Esophagus muscularis mucosa (tissue), 4 donors: Measurements from ENCODE around the gene SH2B2. TPM values are rescaled to one million over a fixed set of nuclear protein-coding genes. Genes with fewer than 3 reads are reported as not detected.
"Not testable (repeated sequence)": the region's sequence is repeated elsewhere in the genome, so short reads cannot be mapped to it uniquely, and the experiment has no call there.

Source experiments
- DNase-seq: peaks from one replicate; pipeline ENCODE4 v3.0.0-alpha.2; 2017; ENCODE audit errors: extremely low spot score
- H3K27ac ChIP-seq, 4 donors: fragments of 200-600 bp; sonication (generic); replicated peaks in 1 of 4; 1 replicate in 3 of 4; 2 replicates in 1 of 4; pipeline ENCODE4 v1.5.1; 2016 to 2019; ENCODE audit warnings: mild to moderate bottlenecking in 1 of 4
- H3K27me3 ChIP-seq, 4 donors: fragments of 200-600 bp; sonication (generic); one replicate each; pipeline versions ENCODE4 v1.5.1 to v1.6.0; 2016 to 2019
- H3K36me3 ChIP-seq, 4 donors: fragments of 200-600 bp; sonication (generic); one replicate each; pipeline ENCODE4 v1.5.1; 2016 to 2019
- H3K4me1 ChIP-seq, 4 donors: fragments of 200-600 bp; sonication (generic); one replicate each; pipeline ENCODE4 v1.5.1; 2016 to 2019
- H3K4me3 ChIP-seq, 4 donors: fragments of 200-600 bp; sonication (generic); 1 replicate in 2 of 4; 2 replicates in 2 of 4; pipeline ENCODE4 v1.5.1; 2016 to 2019; ENCODE audit warnings: mild to moderate bottlenecking in 4 of 4, moderate library complexity in 1 of 4
- H3K9me3 ChIP-seq, 4 donors: fragments of 200-600 bp; sonication (generic); 1 replicate in 3 of 4; 2 replicates in 1 of 4; pipeline ENCODE4 v1.5.1; 2016 to 2019
- EP300 ChIP-seq: sonication (generic); formaldehyde crosslinking; IDR thresholded peaks from one replicate; pipeline ENCODE4 v1.6.1; 2017; ENCODE audit warnings: antibody characterized with exemption
- POLR2A ChIP-seq: fragments of 450-650 bp; IDR thresholded peaks from one replicate; pipeline ENCODE4 v1.6.1; 2017; ENCODE audit warnings: antibody characterized with exemption, moderate library complexity, mild to moderate bottlenecking, low read depth
- POLR2AphosphoS5 ChIP-seq, 2 donors: sonication (generic); formaldehyde crosslinking; IDR thresholded peaks; one replicate each; pipeline ENCODE4 v1.6.1; 2017; ENCODE audit warnings: antibody characterized with exemption in 2 of 2
- WGBS: methylation state at CpG from one replicate; pipeline ENCODE4 v1.1.5; 2018; 5-methylcytosine and 5-hydroxymethylcytosine counted together
- intact Hi-C: fragments of 100-400 bp; cut with DNase I; formaldehyde crosslinking; loops from one replicate; pipeline ENCODE4 v1.15.1; 2023
- total RNA-seq, 4 donors: library from RNA; depleted of rRNA; stranded (reverse); fragments of >200 nt; gene quantifications; one replicate each; pipeline versions ENCODE4 v1.1.0 to v1.2.1, GENCODE V29; 2016
- TF ChIP-seq, protein P1 (sequence below), 3 experiments: fragments of 200-600 bp in 2 of 3; fragments of 450-650 bp in 1 of 3; sonication (generic) in 2 of 3; IDR thresholded peaks; one replicate each; pipeline ENCODE4 v1.5.1; 2017 to 2019; ENCODE audit warnings: antibody characterized with exemption in 3 of 3, mild to moderate bottlenecking in 2 of 3, moderate library complexity in 1 of 3

Gene SH2B2
- total RNA-seq, 4 donors from 2014 or later: 3.7 to 10.9 (median 8.9) TPM

DNA sequence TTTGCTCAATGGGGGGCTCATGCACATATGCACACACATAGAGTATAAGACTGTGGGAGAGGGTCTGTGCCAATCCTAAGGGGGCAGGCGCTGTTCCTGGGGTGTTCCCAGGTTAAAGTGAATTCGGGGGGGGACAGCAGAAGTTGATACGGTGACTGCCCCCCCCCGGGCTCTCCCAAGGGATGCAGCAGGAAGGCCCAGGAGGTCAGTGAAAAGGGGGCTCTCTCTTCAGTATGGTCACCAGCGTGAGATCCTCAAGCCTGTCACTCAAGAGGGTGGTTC lies 37.2 kb downstream of the SH2B2 start:
- 98% methylated on average over 5 of the region's 5 CpGs for WGBS
- Histone ChIP-seq H3K27me3 (peaks cover 0 to 59% (median 4%) of the 10 kb centered on the region in 4 donors), H3K9me3 (no peaks in the 10 kb centered on the region), H3K36me3 (no peaks in the 10 kb centered on the region), H3K27ac (no peak overlapping the region), H3K4me1 (peaks cover 6 to 16% (median 10%) of the 10 kb centered on the region in 4 donors), H3K4me3 (no peak overlapping the region)
- no peak for TF ChIP-seq POLR2A
- TF ChIP-seq, protein P1, sequence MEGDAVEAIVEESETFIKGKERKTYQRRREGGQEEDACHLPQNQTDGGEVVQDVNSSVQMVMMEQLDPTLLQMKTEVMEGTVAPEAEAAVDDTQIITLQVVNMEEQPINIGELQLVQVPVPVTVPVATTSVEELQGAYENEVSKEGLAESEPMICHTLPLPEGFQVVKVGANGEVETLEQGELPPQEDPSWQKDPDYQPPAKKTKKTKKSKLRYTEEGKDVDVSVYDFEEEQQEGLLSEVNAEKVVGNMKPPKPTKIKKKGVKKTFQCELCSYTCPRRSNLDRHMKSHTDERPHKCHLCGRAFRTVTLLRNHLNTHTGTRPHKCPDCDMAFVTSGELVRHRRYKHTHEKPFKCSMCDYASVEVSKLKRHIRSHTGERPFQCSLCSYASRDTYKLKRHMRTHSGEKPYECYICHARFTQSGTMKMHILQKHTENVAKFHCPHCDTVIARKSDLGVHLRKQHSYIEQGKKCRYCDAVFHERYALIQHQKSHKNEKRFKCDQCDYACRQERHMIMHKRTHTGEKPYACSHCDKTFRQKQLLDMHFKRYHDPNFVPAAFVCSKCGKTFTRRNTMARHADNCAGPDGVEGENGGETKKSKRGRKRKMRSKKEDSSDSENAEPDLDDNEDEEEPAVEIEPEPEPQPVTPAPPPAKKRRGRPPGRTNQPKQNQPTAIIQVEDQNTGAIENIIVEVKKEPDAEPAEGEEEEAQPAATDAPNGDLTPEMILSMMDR (IDR thresholded peaks at IDR 0.05): no peak
- no peak for TF ChIP-seq POLR2AphosphoS5 (IDR thresholded peaks at IDR 0.05)
- intact Hi-C loops: no loop called here
- no peak for DNase-seq

DNA sequence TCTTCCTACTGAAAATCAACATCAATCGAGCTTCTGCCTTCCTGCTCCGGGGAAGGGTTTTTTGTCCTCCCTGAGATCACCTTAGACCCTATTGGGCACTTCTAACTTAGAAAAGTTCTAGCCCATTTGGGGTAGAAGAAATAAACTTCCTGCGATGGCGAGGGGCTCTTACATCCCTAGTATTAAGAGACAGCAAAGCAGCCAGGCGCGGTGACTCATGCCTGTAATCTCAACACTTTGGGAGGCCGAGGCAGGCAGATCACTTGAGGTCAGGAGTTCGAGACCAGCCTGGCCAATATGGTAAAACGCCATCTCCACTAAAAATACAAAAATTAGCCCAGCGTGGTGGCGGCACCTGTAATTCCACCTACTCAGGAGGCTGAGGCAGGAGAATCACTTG lies 38.4 kb downstream of the SH2B2 start:
- intact Hi-C loops, H3K27ac ChIP-seq, H3K9me3 ChIP-seq, H3K36me3 ChIP-seq, H3K4me3 ChIP-seq, DNase-seq: not testable (repeated sequence)
- H3K27me3 ChIP-seq: peaks cover 0 to 58% (median 4%) of the 10 kb centered on the region in 4 donors
- WGBS: 91% methylated on average over 11 of the region's 11 CpGs
- H3K4me1 ChIP-seq: peaks cover 0 to 16% (median 6%) of the 10 kb centered on the region in 4 donors

DNA sequence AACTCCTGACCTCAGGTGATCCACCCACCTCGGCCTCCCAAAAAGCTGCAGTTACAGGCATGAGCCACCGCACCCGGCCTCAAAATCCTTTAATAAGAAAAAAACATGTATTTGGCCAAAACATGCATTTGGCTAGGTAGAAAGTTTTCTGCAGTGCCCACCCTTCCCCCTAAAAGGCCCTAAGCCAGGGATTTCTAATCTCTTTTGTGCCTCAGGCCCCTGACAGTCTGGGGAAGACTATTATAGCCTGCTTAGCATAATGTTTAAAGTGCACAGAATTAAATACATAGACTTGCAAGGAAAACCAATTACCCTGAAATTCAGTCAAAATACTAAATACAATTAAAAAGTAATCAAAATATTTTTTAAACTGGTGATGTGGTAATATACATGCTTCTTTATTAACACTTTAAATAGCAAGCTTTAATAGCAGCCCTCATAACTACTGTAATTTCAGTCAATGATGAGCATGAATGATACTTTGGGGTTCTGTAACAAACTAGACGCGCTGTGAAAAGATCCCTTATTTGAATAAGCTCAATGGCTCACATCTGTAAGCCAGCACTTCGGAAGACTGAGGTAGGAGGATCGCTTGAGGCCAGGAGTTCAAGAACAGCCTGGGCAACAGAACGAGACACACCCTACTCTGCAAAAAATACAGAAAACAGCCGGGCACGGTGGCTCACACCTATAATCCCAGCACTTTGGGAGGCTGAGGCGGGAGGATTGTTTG lies 39.7 kb downstream of the SH2B2 start:
- H3K4me3 ChIP-seq: no peak overlapping the region
- no peaks in the 10 kb centered on the region for H3K36me3 ChIP-seq
- WGBS: 89% methylated on average over 11 of the region's 11 CpGs
- H3K9me3 ChIP-seq: no peaks in the 10 kb centered on the region
- peaks cover 0 to 49% (median 2%) of the 10 kb centered on the region in 4 donors for H3K27me3 ChIP-seq
- TF ChIP-seq EP300 (no peak), POLR2AphosphoS5 (IDR thresholded peaks at IDR 0.05) (no peak), POLR2A (no peak)
- TF ChIP-seq, protein P1 (IDR thresholded peaks at IDR 0.05): no peak
- intact Hi-C loops: no loop called here
- H3K4me1 ChIP-seq: peaks cover 0 to 5% (median 3%) of the 10 kb centered on the region in 4 donors
- H3K27ac ChIP-seq: no peak overlapping the region
- no peak for DNase-seq

DNA sequence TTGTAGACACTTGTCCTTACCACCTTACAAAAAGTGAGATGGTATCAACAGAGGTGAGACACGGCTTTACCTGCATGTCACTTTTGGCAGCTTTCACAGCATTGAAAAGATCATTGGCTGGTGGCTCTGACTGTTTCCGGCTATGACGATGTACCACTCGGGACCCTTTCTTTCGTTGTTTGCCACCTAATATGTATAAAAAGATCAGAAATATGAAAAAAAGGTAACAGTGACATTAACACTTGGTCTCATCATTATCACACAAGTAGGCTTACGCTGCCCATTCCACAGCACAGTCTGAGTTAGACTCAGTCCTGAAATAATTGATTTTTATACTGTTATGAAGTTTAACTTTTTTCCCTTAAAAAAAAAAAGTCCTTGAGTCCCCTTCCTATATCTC lies 40.5 kb downstream of the SH2B2 start:
- H3K27ac ChIP-seq, H3K9me3 ChIP-seq, DNase-seq, H3K36me3 ChIP-seq, intact Hi-C loops, H3K4me3 ChIP-seq, H3K4me1 ChIP-seq: not testable (repeated sequence)
- WGBS: 90% methylated on average over 6 of the region's 6 CpGs
- peaks cover 0 to 42% (median 2%) of the 10 kb centered on the region in 4 donors for H3K27me3 ChIP-seq

DNA sequence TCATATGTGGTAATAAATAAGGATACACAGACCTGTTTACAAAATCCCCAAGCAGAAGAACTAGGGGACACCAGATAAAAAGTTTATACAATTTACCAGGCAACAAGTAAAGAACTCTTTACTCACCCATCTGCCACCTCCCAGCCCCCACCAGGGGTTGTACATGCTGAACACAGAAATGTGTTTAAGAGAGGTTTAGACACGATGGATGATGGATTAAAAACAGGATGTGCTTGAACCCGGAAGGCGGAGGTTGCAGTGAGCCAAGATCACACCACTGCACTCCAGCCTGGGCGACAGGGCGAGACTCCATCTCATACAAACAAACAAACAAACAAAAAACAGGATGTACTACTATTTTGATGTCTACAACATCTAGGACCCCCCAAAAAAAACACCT lies 42.2 kb downstream of the SH2B2 start:
- H3K4me1 ChIP-seq, intact Hi-C loops, H3K27ac ChIP-seq, H3K9me3 ChIP-seq, H3K4me3 ChIP-seq, H3K36me3 ChIP-seq, DNase-seq: not testable (repeated sequence)
- 78% methylated on average over 2 of the region's 5 CpGs for WGBS
- peaks cover 0 to 42% (median 2%) of the 10 kb centered on the region in 4 donors for H3K27me3 ChIP-seq

DNA sequence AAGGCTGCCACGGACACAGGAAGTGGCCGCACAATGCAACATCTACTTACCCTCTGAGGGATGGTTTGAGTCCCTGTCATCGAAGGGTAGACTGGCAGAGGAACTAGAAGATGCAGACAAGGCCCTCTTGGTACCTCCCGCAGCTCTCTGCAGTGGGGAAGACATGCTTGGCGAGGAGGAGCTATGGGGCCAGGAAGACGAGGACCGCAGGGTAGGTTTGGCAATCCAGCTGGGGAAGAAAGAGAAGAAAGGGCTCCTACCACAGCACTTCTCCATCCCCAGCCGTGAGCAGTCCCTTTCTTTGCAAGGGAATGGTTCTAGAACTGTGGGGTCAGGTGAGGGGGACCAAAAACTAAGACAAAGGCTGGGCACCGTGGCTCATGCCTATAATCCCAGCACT lies 42.7 kb downstream of the SH2B2 start:
- DNase-seq, H3K36me3 ChIP-seq, H3K4me3 ChIP-seq, H3K9me3 ChIP-seq, intact Hi-C loops, H3K4me1 ChIP-seq, H3K27ac ChIP-seq: not testable (repeated sequence)
- 66% methylated on average over 9 of the region's 9 CpGs for WGBS
- peaks cover 0 to 40% (median 2%) of the 10 kb centered on the region in 4 donors for H3K27me3 ChIP-seq

DNA sequence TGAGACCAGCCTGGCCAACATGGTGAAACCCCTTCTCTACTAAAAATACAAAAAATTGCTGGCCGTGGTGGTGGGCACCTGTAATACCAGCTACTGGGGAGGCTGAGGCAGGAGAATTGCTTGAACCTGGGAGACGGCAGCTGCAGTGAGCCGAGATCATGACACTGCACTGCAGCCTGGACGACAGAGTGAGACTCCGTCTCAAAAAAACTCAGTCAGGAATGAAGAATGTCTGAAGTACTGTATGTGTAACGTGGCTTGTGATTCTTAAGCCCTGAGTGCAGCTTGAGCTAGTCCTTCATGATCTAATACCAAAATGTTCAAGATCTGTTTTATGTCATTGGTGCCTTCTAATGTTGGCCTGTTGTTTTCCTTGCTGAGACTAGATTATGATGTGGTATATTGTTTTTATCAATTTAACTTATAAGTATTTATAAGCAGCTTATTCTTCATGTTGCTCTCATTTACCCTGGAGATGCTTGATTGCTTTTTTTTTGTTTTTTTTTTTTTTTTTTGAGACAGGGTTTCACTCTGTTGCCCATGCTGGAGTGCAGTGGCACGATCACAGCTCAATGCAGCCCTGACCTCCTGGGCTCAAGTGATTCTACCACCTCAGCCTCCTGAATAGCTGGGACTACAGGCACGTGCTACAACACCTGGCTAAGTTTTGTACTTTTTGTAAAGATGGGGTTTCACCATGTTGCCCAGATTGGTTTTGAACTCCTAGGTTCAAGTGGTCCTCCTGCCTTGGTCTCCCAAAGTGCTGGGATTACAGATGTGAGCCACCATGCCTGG lies 44.2 kb downstream of the SH2B2 start:
- H3K9me3 ChIP-seq, H3K4me3 ChIP-seq, H3K4me1 ChIP-seq, DNase-seq, H3K36me3 ChIP-seq, H3K27ac ChIP-seq, intact Hi-C loops: not testable (repeated sequence)
- peaks cover 0 to 31% (median 2%) of the 10 kb centered on the region in 4 donors for H3K27me3 ChIP-seq
- 82% methylated on average over 8 of the region's 8 CpGs for WGBS

DNA sequence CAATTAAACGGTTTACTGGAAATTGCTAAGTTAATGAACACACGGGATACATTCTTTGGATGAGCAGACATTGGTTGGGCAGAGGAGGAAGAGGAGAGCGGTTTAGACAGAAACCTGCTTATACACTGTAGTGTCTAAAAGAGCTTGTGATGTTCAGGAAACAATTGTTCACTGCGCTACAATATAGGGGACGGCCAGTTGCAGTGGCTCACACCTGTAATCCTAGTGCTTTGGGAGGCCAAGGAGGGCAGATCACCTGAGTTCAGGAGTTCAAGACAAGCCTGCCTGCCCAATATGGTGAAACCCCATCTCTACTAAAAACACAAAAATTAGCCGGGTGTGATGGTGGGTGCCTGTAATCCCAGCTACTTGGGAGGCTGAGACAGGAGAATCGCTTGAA lies 48.9 kb downstream of the SH2B2 start:
- H3K36me3 ChIP-seq, H3K27ac ChIP-seq, H3K4me3 ChIP-seq, intact Hi-C loops, H3K4me1 ChIP-seq, DNase-seq, H3K9me3 ChIP-seq: not testable (repeated sequence)
- 90% methylated on average over 7 of the region's 7 CpGs for WGBS
- H3K27me3 ChIP-seq: peaks cover 0 to 20% (median 0%) of the 10 kb centered on the region in 4 donors

DNA sequence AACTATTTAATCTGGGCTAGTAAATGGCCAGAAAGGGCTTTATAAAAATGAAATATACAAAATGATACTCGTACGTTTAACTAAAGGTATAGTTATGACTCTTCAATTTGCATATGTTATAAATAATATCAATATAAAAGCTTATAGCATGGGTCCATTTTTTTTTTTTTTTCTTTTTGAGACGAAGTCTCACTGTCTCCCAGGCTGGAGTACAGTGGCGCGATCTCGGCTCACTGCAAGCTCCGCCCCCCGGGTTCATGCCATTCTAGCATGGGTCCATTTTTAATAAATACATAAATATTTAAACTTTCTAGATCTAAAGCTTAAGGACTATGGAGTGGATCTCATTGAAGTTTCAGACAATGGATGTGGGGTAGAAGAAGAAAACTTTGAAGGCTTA lies 50.3 kb downstream of the SH2B2 start:
- H3K4me3 ChIP-seq, H3K27ac ChIP-seq, H3K4me1 ChIP-seq, H3K36me3 ChIP-seq, H3K9me3 ChIP-seq, DNase-seq, intact Hi-C loops: not testable (repeated sequence)
- peaks cover 0 to 20% (median 0%) of the 10 kb centered on the region in 4 donors for H3K27me3 ChIP-seq
- WGBS: 77% methylated on average over 2 of the region's 8 CpGs

DNA sequence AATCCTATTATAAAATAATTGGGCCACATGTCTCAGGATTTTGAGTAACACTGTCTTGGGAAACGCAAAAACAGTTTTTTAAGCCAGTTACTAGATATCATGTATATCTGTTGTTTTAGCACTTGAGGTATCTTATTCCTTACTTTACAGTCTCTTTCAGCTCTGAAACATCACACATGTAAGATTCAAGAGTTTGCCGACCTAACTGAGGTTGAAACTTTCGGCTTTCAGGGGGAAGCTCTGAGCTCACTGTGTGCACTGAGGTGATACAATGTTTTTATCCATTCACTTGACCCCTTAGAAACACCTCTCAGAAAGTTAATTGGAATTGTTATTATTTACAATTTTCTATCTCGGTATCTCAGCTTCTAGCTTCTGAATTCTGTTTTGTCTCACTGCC lies 50.8 kb downstream of the SH2B2 start:
- H3K27me3 ChIP-seq: peaks cover 0 to 16% (median 0%) of the 10 kb centered on the region in 4 donors
- intact Hi-C loops: not testable (repeated sequence)

More for the DNA sequence above, 50.8 kb downstream of the SH2B2 start:
- H3K27ac ChIP-seq, DNase-seq, H3K9me3 ChIP-seq, H3K36me3 ChIP-seq, H3K4me1 ChIP-seq, H3K4me3 ChIP-seq: not testable (repeated sequence)
- 76% methylated on average over 4 of the region's 4 CpGs for WGBS
